ENCODE measurements around the gene FSTL1.

Gene FSTL1

GRCh38 chr3:120468635-120469295 lies 18.0 kb upstream of the FSTL1 start:
- no peak for DNase-seq (ENCODE audit: low read depth)

DNA sequence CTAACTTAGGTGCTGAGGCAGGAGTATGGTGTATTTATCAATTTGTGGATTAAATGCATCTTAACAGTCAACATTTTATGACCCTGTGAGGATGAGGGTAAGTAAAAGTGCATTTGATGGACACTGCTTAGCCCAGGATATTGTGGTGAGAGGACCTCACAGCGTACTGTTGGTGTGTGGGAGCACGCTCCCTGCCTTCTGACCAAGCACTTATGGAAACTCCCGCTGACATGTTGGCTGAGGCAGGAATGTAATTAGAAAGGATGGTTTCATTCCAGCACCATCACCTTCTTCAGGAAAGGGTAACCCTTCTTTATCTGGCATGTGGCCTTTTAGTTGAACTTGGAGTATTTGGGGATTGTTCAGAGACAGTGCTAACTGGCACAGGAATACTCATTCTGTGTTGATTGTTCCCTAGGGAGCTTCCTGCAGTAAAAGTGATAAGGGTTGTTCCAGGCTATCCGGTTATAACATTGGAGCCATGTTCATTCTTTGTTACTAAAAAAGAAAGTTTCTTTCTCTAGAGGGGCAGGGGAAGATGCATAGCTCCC lies 11.7 kb upstream of the FSTL1 start:
- DNase-seq (ENCODE audit: low read depth), result no peak

GRCh38 chr3:120461416-120461815 lies 10.6 kb upstream of the FSTL1 start:
- DNase-seq (ENCODE audit: low read depth), result no peak

DNA sequence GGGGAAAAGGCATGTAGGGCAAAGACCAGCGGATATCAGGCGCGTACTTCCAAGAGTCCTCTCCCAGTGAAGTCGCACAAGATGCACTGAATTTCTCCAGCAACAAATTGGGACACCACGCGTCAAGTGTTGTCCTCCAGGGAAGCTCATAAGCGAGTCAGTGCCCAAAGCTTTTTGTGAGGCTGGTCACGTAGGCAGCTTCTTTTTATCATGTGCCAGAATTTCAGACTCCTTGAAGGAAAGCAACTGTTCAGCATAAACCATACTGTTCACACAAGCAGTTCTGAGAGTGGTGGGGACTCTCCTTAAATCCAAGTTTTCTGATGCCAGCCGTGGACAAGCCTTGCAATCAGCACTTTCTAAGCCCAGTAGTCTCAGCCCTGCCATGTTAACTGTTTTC lies 10.1 kb upstream of the FSTL1 start:
- no peak for DNase-seq (ENCODE audit: low read depth)

DNA sequence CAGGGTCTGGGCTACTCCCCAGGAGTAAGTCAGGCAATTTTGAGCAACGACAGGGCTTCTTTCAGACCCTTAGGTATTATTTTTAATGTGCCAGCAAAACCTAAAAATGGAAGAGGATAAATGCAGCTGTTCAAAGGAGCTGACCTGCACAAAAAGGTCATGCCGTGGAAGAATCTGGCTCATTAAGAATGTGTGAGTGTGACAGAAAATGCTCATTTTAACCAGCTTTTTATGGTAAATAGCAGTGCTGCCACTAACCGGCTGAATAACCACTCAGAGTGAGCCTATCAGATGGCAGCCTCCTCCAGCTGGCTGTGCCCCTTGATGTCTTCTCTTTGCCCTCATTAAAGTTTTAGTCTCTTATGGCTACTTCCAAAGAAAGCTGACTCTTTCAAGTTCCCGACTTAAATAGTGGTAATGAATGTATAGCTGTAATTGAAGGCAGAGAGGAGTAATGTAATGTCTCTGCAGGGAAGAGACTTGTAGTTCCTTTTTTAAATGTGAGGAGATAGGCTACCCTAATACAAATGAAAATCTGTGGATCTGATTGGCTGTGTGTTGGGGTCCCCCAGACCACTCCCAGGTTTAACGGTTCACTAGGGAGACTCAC lies 9.5 kb upstream of the FSTL1 start:
- DNase-seq (ENCODE audit: low read depth), result no peak

DNA sequence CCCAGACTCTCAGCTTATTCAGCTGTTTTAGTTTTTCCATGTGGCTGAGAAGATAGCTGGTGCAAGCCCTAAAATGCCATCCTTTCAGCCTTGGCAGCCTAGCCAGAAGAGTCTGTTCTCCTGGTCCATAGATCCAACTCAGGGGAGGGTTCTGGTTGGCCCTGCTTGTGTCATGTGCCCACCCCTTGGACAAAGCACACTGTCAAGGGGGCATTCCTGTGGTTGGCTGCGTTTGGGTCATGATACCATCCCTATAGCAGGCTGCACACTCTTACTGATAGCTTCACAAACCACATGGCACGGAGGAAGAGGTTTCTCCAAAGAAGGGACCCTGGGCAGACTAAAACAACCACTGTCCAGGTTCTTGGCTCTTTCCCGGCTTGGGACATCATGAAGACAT lies 8.4 kb upstream of the FSTL1 start:
- no peak for DNase-seq (ENCODE audit: low read depth)

DNA sequence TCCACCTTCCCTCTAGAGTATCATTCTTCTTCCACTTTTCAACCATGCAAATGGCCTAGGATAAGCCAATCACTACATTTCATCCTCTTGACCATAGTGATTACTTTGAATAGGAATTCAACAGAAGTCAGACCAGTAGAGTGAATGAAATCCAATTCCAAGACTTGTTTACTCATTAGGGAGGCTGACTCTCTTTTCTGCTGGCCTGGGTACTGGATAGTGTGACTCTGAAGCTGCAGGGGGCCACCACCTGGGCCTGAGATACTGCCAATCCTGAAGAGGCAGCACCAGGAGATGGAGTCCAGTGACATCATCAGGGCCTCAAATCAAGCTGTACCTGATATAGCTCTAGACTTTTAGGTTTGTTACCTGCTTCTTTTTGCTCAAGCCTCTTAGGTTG lies 7.0 kb upstream of the FSTL1 start:
- DNase-seq (ENCODE audit: low read depth), result no peak

DNA sequence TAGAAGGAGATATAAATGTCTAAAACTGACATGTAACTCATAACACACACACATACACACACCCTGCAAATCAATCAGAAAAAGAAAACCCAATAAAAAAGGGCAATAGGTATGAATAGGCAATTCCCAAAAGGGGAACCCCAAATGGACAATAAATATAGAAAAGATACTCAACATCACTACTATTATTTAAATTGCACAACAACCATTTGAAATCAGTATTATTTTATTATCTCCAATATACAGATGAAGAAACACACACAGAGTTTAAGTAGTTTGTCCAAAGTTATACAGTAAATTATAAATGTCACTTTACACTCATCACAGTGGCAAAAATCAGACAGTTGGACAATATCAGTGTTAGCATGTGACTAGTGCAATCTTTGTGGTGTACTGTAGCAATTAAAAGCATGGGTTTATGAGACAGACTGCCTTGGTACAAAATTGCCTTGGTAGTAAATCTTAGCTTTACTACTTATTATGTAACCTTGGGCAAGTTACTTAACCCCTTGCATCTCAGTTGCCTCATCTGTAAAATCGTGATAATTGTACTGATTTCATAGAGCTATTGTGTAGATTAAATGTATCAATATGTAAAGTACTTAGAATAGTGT lies 3.4 kb upstream of the FSTL1 start:
- no peak for DNase-seq (ENCODE audit: low read depth)

GRCh38 chr3:120452816-120453215 lies 2.0 kb upstream of the FSTL1 start:
- no peak for DNase-seq (ENCODE audit: low read depth)

- DNase-seq (ENCODE audit: low read depth), result no peak
These were observed 1.0 kb upstream of the FSTL1 start for GRCh38 chr3:120451806-120452205.

GRCh38 chr3:120451272-120451761 lies 525 bp upstream of the FSTL1 start:
- DNase-seq (ENCODE audit: low read depth), result no peak

DNA sequence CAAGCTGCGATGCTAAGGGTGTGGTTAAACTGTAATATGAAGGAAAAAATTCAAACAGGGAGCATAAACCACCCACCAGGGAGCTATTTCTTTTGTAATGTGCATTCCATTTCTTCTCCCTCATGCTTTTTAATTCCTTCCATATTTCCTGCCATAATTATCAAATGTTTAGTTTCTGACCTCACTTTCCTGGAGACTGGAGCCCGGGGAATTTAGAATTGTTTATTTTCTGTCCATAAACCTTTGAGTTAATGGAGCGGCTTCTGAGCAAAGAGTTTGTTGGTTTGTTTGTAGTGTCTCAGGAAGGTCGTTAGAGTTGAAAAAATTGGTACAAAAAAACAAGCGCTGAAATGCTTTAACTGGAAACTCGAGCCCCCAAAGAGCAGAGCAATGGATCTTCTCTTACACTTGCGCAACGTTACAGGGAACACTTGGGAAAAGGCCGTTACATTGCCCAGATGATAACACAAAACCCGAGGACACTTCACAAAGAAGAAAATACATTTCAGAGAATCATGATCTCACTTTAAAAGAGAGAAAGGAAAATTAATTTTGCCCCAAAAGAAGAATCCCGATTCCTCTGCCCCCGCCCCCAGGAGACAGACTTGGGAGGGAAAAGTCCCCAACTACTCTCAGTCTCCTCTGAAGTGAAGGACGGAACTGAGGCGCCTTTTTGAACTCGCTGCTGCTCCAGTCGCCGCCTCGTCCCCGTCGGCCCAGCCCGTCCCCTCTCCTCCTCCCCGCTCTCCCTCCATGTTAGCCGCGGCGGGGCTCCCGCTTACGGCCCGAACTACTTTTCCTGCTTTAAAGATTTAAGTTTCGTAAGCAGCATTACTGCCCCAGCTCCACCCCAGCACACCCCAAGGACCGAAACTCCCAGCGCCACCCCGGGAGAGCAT lies 842 bp downstream of the FSTL1 start:
- no peak for DNase-seq (ENCODE audit: low read depth)

DNA sequence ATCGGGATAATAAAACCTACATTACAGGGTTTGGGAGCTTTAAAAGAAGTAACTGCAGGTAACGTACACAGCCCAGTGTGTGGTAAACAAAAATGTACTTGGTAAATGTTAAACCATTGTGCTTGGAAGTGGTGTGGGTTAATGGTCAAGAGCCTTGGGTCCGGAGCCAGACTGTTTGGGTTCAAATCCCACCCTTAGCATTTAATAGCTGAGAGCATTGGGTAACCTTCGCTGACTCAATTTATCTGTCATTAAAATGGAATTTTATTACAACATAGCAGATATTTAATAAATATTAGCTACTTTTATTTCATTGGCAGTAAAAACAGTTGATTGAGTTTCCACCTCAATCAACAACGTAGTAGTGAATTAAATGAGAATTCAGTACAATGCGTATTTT lies 1.5 kb downstream of the FSTL1 start:
- no peak for DNase-seq (ENCODE audit: low read depth)

- peak; percentile 58 for DNase-seq (ENCODE audit: low read depth)
These were observed 2.0 kb downstream of the FSTL1 start for GRCh38 chr3:120448756-120449155.

DNA sequence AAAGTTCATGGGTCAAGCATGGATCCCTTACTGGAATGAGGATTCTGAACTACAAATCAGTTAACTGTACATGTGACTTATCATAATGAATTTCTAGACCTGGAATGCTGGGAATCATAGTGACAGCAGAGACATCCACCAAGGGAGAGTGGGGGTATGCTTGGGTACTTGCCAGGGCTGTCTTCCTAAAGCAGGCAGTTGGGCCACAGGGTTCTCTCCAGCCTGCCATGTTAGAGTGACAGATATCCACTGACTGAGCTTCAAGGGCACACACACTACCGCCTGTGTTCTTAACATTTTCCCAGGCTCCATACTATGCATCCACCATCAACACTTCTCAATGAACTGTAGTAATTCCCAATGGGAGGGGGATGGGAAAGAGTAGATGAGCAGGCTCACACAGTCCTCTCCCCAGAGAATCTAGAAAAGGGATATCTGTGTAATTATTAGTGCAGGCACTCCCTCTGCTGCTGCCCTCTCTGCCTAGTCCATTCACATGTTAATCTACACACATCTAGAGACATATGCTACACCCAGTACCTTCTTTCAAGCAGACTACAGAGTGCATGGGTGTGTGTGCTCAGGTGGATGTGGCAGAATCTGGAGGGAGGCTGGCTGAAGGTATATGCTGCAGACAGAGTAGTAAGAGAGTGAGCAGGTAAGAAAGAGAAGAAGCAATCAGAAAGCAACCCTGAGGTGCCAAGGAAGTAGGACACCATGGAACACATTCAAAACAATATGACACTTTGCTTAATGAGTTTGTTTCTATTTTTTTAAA lies 3.7 kb downstream of the FSTL1 start:
- DNase-seq (ENCODE audit: low read depth), result no peak

GRCh38 chr3:120445654-120446053 lies 5.1 kb downstream of the FSTL1 start:
- DNase-seq (ENCODE audit: low read depth), result no peak

DNA sequence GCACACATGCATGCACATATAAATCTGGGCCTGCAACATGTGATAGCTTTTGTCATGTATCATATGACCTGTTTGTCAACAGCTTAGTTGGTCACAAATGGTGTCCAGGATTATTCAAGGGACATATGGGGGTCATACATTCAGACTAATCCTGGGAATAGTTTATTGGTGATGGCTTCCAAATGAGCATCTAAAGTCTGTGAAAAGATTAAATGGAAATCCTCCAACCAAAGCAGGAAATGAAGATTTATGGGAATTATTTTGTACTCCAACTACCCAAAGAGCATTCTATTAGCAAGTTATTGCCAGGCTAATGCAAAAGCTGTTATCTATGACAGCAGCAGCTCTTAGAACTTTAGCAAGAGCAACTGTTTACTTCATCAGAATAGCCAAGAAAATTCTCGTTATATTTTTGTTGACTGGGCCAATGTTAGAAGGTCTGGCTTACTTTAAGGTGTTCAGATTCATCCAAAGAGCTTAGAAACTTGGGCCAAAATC lies 7.1 kb downstream of the FSTL1 start:
- no peak for DNase-seq (ENCODE audit: low read depth)

- DNase-seq (ENCODE audit: low read depth), result no peak
These were observed 7.7 kb downstream of the FSTL1 start for GRCh38 chr3:120442975-120443517.

DNA sequence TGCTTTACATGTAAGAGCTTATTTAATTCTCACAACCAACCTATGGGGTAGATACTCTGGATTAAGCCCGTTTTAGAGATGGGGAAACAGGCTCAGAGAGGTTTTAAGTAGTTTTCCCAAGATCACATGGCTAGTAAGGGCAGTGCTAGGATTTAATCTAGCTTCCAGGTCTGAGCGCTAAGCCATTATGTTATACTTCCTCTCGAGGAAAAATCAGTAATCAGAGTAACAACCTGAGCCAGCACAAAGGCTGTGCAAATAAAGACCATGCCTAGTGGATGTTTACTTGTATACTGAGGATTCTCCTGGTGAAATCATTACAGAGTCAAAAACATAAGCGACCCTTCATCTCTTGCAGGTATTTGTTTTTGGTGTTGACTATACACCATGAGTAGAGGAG lies 9.0 kb downstream of the FSTL1 start:
- DNase-seq (ENCODE audit: low read depth), result no peak

DNA sequence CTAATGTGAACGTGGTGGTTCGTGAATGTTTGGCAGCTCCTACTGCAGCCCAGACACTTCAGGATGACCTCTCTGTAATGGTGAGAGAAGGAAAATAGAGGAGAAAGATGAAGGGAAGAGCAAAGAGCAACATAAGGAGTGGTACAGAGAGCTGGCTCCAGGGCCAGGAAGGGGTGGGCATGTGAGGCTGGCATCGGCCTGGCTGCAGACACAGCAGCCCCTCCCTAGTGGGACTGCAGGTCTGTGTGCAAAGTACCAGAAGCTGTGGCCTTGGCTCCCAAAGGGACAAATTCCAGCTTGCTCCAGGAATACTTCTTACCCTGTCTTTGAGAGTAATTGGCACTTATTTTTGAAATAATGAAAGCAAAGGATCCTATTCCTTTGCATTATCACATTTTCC lies 10.0 kb downstream of the FSTL1 start:
- DNase-seq (ENCODE audit: low read depth), result no peak

Data from non-pigmented ciliary epithelial cell (primary cell).